Measurements from ENCODE around the gene CERS6. TPM values are rescaled to one million over a fixed set of nuclear protein-coding genes. Genes with fewer than 3 reads are reported as not detected.

Gene CERS6
- total RNA-seq, 1 experiment from 2014 or later: 17.3 TPM

GRCh38 chr2:168809537-168809936, 353.5 kb downstream of the CERS6 start:
- no peaks in the 10 kb centered on the region for H3K27me3 Mint-ChIP-seq (ENCODE audit: low read depth)
- TF ChIP-seq ETV6 (CRISPR knock-in tag; IDR thresholded peaks at IDR 0.05): no peak
- TF ChIP-seq CREM (CRISPR knock-in tag; IDR thresholded peaks at IDR 0.05): no peak
- no peak for TF ChIP-seq USF2 (CRISPR knock-in tag; IDR thresholded peaks at IDR 0.05)
- peak; percentile 93 for TF ChIP-seq HMGA2 (CRISPR knock-in tag; IDR thresholded peaks at IDR 0.05)
- TF ChIP-seq, protein P1, sequence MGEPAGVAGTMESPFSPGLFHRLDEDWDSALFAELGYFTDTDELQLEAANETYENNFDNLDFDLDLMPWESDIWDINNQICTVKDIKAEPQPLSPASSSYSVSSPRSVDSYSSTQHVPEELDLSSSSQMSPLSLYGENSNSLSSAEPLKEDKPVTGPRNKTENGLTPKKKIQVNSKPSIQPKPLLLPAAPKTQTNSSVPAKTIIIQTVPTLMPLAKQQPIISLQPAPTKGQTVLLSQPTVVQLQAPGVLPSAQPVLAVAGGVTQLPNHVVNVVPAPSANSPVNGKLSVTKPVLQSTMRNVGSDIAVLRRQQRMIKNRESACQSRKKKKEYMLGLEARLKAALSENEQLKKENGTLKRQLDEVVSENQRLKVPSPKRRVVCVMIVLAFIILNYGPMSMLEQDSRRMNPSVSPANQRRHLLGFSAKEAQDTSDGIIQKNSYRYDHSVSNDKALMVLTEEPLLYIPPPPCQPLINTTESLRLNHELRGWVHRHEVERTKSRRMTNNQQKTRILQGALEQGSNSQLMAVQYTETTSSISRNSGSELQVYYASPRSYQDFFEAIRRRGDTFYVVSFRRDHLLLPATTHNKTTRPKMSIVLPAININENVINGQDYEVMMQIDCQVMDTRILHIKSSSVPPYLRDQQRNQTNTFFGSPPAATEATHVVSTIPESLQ (CRISPR knock-in tag; IDR thresholded peaks at IDR 0.05): no peak
- ChIA-PET POLR2A (no interaction called here), CTCF (no interaction called here)
- H3K4me1 Mint-ChIP-seq: peaks cover 27% of the 10 kb centered on the region
- no peaks in the 10 kb centered on the region for H3K9me3 Mint-ChIP-seq
- no peak overlapping the region for H3K4me3 Mint-ChIP-seq
- DNase-seq (ENCODE audit: low spot score): no peak
- no peaks in the 10 kb centered on the region for H3K36me3 Mint-ChIP-seq
- H3K27ac Mint-ChIP-seq: no peak overlapping the region
- ATAC-seq: no peak

DNA sequence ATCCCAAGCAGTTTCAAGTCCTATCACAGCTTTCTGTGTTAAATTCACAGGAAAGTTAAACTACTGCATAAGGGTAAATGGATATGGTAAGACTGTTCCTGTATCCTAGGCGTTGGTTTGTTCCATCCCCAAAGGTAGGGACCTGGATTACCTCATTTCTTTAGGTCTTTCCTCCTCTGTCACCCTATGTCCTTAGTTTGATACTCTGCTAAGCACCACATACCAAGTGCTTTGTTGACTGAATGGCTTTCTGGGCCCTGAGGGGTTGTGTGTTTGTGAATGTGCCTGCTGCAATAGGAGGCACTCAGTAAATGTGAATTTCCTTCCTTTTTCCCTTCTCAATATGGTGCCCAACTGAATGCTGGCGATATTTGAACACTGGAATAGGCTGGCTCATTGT, 354.2 kb downstream of the CERS6 start:
- Mint-ChIP-seq H3K4me1 (peaks cover 27% of the 10 kb centered on the region), H3K4me3 (no peak overlapping the region), H3K27me3 (ENCODE audit: low read depth) (no peaks in the 10 kb centered on the region), H3K27ac (no peak overlapping the region), H3K9me3 (no peaks in the 10 kb centered on the region), H3K36me3 (no peaks in the 10 kb centered on the region)
- ChIA-PET CTCF (no interaction called here), POLR2A (no interaction called here)
- ATAC-seq (peak; percentile 70), DNase-seq (ENCODE audit: low spot score) (no peak)
- TF ChIP-seq NR1H2 (CRISPR knock-in tag; IDR thresholded peaks at IDR 0.05) (no peak), GTF2I (CRISPR knock-in tag; conservative IDR thresholded peaks at IDR 0.05) (no peak), EMX1 (CRISPR knock-in tag; IDR thresholded peaks at IDR 0.05) (no peak), RORB (CRISPR knock-in tag; IDR thresholded peaks at IDR 0.05) (no peak), JUN (CRISPR knock-in tag; IDR thresholded peaks at IDR 0.05) (no peak), ZNF138 (CRISPR knock-in tag; conservative IDR thresholded peaks at IDR 0.05) (no peak), ZNF317 (CRISPR knock-in tag; IDR thresholded peaks at IDR 0.05; ENCODE audit: borderline replicate concordance, low read depth) (no peak), ESRRA (CRISPR knock-in tag; IDR thresholded peaks at IDR 0.05; ENCODE audit: borderline replicate concordance) (no peak), ZNF423 (CRISPR knock-in tag; IDR thresholded peaks at IDR 0.05) (no peak)

DNA sequence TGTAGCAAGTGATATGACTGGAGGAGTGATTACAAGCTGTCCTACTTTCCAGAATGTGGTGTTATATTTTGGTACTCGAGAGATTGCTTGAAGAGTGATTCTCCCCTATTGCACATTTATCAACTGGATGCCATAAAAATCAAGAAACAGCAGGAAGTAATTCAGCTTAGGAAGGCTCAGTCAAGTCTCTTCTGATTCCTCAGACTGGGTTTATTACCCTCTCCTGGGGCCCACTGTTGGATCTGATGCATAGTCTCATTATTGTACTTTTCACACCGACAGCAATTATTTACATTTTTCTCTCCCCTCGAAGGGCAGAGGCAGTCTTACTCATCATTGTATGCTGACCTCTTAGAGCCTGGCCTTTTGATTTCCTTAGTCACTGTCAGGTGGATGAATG, 355.6 kb downstream of the CERS6 start:
- H3K4me1 Mint-ChIP-seq: peaks cover 27% of the 10 kb centered on the region
- ATAC-seq (no peak), DNase-seq (ENCODE audit: low spot score) (no peak)
- H3K9me3 Mint-ChIP-seq: no peaks in the 10 kb centered on the region
- no peaks in the 10 kb centered on the region for H3K36me3 Mint-ChIP-seq
- no peak overlapping the region for H3K4me3 Mint-ChIP-seq
- ChIA-PET POLR2A (no interaction called here), CTCF (no interaction called here)
- no peak overlapping the region for H3K27ac Mint-ChIP-seq
- no peaks in the 10 kb centered on the region for H3K27me3 Mint-ChIP-seq (ENCODE audit: low read depth)
- TF ChIP-seq, protein P2, sequence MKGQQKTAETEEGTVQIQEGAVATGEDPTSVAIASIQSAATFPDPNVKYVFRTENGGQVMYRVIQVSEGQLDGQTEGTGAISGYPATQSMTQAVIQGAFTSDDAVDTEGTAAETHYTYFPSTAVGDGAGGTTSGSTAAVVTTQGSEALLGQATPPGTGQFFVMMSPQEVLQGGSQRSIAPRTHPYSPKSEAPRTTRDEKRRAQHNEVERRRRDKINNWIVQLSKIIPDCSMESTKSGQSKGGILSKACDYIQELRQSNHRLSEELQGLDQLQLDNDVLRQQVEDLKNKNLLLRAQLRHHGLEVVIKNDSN (CRISPR knock-in tag; IDR thresholded peaks at IDR 0.05): no peak
- TF ChIP-seq SOX15 (CRISPR knock-in tag; IDR thresholded peaks at IDR 0.05) (no peak), ESRRA (CRISPR knock-in tag; IDR thresholded peaks at IDR 0.05; ENCODE audit: borderline replicate concordance) (no peak), IRF2 (CRISPR knock-in tag; IDR thresholded peaks at IDR 0.05; ENCODE audit: borderline replicate concordance, low read depth) (no peak), FOXP1 (CRISPR knock-in tag; IDR thresholded peaks at IDR 0.05; ENCODE audit: borderline replicate concordance) (no peak), USF2 (CRISPR knock-in tag; IDR thresholded peaks at IDR 0.05) (no peak), NR3C1 (CRISPR knock-in tag; conservative IDR thresholded peaks at IDR 0.05; ENCODE audit: low read depth) (no peak), JAZF1 (CRISPR knock-in tag; IDR thresholded peaks at IDR 0.05) (no peak), GTF2I (CRISPR knock-in tag; conservative IDR thresholded peaks at IDR 0.05) (no peak), CBFB (CRISPR knock-in tag; IDR thresholded peaks at IDR 0.05; ENCODE audit: low read depth) (no peak), ETV6 (CRISPR knock-in tag; IDR thresholded peaks at IDR 0.05) (no peak)
- TF ChIP-seq, protein P3, sequence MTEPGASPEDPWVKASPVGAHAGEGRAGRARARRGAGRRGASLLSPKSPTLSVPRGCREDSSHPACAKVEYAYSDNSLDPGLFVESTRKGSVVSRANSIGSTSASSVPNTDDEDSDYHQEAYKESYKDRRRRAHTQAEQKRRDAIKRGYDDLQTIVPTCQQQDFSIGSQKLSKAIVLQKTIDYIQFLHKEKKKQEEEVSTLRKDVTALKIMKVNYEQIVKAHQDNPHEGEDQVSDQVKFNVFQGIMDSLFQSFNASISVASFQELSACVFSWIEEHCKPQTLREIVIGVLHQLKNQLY (CRISPR knock-in tag; IDR thresholded peaks at IDR 0.05): no peak
- TF ChIP-seq, protein P4, sequence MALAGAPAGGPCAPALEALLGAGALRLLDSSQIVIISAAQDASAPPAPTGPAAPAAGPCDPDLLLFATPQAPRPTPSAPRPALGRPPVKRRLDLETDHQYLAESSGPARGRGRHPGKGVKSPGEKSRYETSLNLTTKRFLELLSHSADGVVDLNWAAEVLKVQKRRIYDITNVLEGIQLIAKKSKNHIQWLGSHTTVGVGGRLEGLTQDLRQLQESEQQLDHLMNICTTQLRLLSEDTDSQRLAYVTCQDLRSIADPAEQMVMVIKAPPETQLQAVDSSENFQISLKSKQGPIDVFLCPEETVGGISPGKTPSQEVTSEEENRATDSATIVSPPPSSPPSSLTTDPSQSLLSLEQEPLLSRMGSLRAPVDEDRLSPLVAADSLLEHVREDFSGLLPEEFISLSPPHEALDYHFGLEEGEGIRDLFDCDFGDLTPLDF (CRISPR knock-in tag; IDR thresholded peaks at IDR 0.05): no peak
- TF ChIP-seq, protein P5, sequence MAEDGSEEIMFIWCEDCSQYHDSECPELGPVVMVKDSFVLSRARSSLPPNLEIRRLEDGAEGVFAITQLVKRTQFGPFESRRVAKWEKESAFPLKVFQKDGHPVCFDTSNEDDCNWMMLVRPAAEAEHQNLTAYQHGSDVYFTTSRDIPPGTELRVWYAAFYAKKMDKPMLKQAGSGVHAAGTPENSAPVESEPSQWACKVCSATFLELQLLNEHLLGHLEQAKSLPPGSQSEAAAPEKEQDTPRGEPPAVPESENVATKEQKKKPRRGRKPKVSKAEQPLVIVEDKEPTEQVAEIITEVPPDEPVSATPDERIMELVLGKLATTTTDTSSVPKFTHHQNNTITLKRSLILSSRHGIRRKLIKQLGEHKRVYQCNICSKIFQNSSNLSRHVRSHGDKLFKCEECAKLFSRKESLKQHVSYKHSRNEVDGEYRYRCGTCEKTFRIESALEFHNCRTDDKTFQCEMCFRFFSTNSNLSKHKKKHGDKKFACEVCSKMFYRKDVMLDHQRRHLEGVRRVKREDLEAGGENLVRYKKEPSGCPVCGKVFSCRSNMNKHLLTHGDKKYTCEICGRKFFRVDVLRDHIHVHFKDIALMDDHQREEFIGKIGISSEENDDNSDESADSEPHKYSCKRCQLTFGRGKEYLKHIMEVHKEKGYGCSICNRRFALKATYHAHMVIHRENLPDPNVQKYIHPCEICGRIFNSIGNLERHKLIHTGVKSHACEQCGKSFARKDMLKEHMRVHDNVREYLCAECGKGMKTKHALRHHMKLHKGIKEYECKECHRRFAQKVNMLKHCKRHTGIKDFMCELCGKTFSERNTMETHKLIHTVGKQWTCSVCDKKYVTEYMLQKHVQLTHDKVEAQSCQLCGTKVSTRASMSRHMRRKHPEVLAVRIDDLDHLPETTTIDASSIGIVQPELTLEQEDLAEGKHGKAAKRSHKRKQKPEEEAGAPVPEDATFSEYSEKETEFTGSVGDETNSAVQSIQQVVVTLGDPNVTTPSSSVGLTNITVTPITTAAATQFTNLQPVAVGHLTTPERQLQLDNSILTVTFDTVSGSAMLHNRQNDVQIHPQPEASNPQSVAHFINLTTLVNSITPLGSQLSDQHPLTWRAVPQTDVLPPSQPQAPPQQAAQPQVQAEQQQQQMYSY (CRISPR knock-in tag; IDR thresholded peaks at IDR 0.05): no peak

Data from WTC11 (cell line).